ENCODE results near the gene SLC7A1.

GRCh38 chr13:29621051-29621800 lies 25.7 kb upstream of the SLC7A1 start:
- TF ChIP-seq CTCF (conservative IDR thresholded peaks at IDR 0.05) (no peak), ZFX (IDR thresholded peaks at IDR 0.05) (no peak)

Data from C4-2B (cell line).